HG03469 (cell line): ENCODE results near the gene NPPC.
"Not testable (repeated sequence)": the region's sequence is repeated elsewhere in the genome, so short reads cannot be mapped to it uniquely, and the experiment has no call there.

Experiments
- ATAC-seq: cut with Tn5 transposase; IDR thresholded peaks from one replicate; pipeline ENCODE4 v1.9.1; 2021; ENCODE audit warnings: mild to moderate bottlenecking, moderate library complexity, moderate number of reproducible peaks; ENCODE audit not compliant: unreplicated experiment

The NPPC gene

GRCh38 chr2:231926180-231926741 is at the start of gene NPPC:
NPPC (minus strand) TSS chr2:231926396; CDS start chr2:231926249, 147 bp downstream.
- no peak for ATAC-seq

DNA sequence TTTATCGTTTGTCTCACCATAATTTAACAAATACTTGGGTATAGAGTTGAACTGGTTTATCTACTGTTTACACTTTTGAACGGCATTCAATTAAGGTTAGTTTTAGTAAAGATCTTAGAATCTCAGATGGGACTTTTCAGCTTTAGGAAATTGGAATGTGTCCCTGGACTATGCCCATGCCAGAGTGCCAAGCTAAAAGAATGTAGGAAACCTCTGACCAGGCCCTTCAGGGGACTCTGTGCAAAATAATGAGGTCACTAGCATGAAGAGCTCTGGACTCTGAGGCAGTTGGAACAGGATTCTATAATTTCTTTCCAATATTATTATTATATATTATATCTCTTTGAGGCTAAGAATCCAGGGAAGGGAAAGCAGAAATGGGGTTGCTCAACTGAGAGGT is 48.8 kb upstream of the NPPC start:
- no peak for ATAC-seq

DNA sequence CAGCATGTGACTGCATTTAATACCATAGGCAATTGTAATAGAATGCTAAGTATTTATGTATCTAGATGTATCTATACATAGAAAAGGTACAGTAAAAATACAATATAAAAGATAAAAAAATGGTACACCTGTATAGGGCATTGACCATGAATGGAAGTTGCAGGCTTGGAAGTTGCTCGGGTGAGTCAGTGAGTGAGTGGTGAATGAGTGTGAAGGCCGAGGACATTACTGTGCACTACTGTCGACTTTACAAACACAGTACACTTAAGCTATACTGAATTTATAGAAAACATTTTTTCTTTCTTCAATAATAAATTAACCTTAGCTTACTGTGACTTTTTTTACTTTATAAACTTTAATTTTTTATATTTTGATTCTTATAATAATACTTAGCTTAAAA is 44.3 kb upstream of the NPPC start:
- ATAC-seq: no peak

GRCh38 chr2:231968820-231969219 is 42.6 kb upstream of the NPPC start:
- ATAC-seq: no peak

- no peak for ATAC-seq
Observed at GRCh38 chr2:231966886-231967285, 40.7 kb upstream of the NPPC start.

- no peak for ATAC-seq
Observed at GRCh38 chr2:231965102-231965501, 38.9 kb upstream of the NPPC start.

- ATAC-seq: peak; percentile 66
Observed at GRCh38 chr2:231961349-231962166, 35.4 kb upstream of the NPPC start, which contains the start of gene DIS3L2. DIS3L2 (plus strand) TSS chr2:231961713; CDS start chr2:232014928, 53,215 bp downstream.

DNA sequence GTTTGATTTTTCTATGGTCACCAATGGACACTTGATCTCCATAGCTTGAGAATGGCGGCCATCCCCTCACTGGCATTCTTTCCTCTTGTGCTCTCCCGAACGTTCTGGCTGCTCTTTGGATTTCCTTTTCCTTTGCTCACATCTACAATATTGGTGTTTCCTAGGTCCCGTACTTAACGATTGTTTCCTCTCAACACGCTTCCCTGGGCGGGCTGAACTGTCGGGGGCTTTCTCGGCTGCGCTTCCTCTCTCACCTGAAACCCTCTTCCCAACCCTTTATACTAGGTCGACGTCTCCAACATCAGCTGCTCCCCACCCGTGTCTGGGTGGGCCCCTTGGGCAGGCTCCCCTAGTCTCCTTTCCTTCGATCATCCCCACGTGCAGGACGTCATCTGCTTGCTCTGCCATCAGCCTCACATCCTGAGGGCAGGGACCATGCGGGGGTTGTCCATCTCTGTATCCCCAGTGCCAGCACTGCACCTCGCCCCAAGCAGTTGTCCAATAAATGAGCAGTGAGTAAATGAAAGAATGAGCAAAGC is 34.7 kb upstream of the NPPC start:
- ATAC-seq: no peak

DNA sequence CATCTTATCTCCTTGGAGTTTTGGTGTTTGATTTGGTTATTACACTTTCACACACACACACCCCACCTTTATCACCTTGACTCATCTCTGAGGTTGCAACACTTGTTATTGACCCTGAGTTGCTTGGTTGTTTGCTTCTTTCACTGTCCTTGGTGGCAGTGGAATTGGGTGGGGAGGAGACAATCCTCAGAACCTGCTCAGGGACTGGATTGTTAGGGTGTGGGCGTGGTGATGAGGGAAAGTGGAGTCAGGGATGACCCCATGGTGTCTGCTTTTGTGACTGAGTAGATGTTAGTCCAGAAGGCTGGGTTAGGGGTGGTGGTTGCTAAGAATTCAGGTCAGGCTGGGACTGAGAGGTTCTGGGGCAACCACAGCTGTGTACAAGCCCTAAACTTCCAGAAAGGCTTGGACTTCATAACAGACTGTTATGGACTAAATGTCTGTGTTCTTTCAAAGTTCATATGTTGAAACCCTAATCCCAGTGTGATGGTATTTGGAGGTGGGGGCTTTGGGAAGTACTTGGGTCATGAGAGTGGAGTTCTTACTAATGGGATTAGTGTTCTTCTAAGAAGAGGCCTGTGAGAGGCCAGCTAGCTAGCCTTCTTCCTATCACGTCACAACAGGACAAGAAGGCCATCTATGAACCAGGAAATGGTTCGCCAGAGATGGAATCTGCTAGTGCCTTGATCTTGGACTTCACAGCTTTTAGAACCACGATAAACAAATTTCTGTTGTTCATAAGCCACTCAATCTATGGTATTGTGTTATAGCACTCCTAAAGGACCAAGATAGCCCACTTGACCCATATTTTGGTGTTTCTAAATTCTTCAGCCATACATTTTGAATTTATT is 31.9 kb upstream of the NPPC start:
- no peak for ATAC-seq

GRCh38 chr2:231955758-231956472 is 29.7 kb upstream of the NPPC start:
- no peak for ATAC-seq

- ATAC-seq: no peak
Observed at GRCh38 chr2:231951452-231952035, 25.3 kb upstream of the NPPC start.

DNA sequence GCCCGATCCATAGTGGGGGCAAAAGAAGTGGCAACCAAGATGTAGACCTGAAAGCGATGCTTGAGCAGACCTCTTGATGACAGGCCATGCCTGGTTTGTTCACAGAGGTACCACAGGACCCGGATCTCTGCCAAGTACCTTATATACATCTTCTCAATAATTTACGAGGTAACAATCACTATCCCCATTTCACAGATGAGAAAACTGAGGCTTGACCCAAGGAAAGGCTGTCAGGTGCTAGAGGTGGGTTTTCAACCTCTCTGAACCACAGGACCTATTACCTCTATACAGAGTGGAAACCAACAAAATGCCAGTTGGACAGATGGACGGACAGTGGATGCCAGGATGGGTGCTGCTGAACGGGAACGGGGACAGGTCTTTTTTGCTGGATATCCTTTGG is 21.5 kb upstream of the NPPC start:
- no peak for ATAC-seq

- ATAC-seq: not testable (repeated sequence)
Observed at GRCh38 chr2:231947112-231947511, 20.9 kb upstream of the NPPC start.

- no peak for ATAC-seq
Observed at GRCh38 chr2:231946241-231946814, 20.1 kb upstream of the NPPC start.

GRCh38 chr2:231942180-231942579 is 16.0 kb upstream of the NPPC start:
- no peak for ATAC-seq

DNA sequence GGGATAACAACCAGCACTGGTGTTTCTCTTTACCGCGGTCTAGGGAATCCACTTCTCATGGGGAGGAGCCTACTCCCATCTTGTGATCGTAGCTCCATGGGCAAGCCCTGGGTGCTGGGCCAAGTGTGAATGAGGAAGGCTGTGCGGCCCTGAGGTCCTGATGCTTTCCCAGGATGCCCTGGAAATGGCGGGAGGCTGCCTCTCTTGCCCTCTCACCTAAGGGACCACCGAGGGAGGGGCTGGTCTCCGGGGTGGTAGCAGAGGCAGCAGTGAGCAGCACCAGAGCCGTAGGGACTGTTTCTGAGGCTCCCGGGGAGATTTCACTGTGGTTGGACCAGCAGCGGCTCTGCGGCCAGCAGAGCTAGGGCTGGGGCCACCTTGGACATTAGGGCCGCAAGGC is 15.5 kb upstream of the NPPC start:
- ATAC-seq: no peak

GRCh38 chr2:231940795-231941194 is 14.6 kb upstream of the NPPC start:
- no peak for ATAC-seq

GRCh38 chr2:231939022-231939421 is 12.8 kb upstream of the NPPC start:
- ATAC-seq: no peak

- no peak for ATAC-seq
Observed at GRCh38 chr2:231937057-231937456, 10.9 kb upstream of the NPPC start.

DNA sequence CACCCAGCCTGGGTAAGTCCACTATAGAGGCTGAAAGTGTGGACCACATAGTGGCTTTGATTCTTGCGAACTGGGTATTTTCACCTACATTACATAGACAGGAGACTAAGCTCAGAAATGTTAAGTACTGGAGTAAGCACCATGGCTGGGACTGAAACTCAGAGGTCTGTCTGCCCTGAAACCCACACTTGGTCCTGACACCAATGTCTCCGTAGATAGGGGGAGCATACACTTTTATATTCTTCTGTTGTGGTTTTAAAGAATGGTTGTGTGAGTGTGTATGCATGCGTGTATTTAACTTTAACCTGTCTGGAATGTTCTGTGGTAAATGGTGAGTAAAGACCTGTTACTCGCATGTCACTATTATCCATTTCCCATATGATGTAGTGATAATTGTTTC is 10.3 kb upstream of the NPPC start:
- ATAC-seq: no peak
